H1 (cell line): ENCODE data around the gene CCR2. TPM values are rescaled to one million over a fixed set of nuclear protein-coding genes. Genes with fewer than 3 reads are reported as not detected.

Experiments used
- CTCF ChIA-PET: fragments of 300-600 bp; sonication (Branson Sonifier 250); formaldehyde crosslinking; loops from one replicate; lab custom pipeline; 2021; ENCODE audit not compliant: partially characterized antibody; lab: Charles Lee
- POLR2A ChIA-PET: fragments of 300-600 bp; sonication (Branson Sonifier 250); formaldehyde crosslinking; loops from one replicate; lab custom pipeline; 2021; ENCODE audit warnings: inconsistent platforms; ENCODE audit not compliant: partially characterized antibody; lab: Charles Lee
- DNase-seq, 2 experiments: peaks; one replicate each; pipeline versions ENCODE4 v3.0.0 to v3.0.0-alpha.2; 2010 to 2022; ENCODE audit warnings: low spot score in 2 of 2, low read depth in 1 of 2, mixed read lengths in 1 of 2
- FAIRE-seq: peaks from 2 replicates; lab custom pipeline; 2011; peaks lifted over from hg19 to GRCh38; lab: Jason Lieb, UNC
- H2AFZ ChIP-seq: 2 replicates; pipeline ENCODE4 v1.8.1; 2012; ENCODE audit warnings: low read length, inconsistent platforms
- H2AK5ac ChIP-seq: 2 replicates; pipeline ENCODE4 v1.6.1; 2013; ENCODE audit warnings: low read depth, low read length
- H2BK120ac ChIP-seq: replicated peaks from 2 replicates; pipeline ENCODE3; 2013; ENCODE audit warnings: low read depth, low read length, inconsistent platforms
- H2BK12ac ChIP-seq: 2 replicates; pipeline ENCODE4 v1.6.1; 2013; ENCODE audit warnings: low read depth, low read length
- H2BK15ac ChIP-seq: 2 replicates; pipeline ENCODE4 v1.6.1; 2013; ENCODE audit warnings: low read length
- H2BK20ac ChIP-seq: 2 replicates; pipeline ENCODE4 v1.6.1; 2013; ENCODE audit warnings: low read length
- H2BK5ac ChIP-seq: 2 replicates; pipeline ENCODE4 v1.6.1; 2013; ENCODE audit warnings: low read depth, low read length
- H3K14ac ChIP-seq: 2 replicates; pipeline ENCODE4 v1.6.1; 2013; ENCODE audit warnings: inconsistent platforms; ENCODE audit not compliant: insufficient read length
- H3K18ac ChIP-seq: 2 replicates; pipeline ENCODE4 v1.6.1; 2013; ENCODE audit warnings: low read length; ENCODE audit errors: extremely low read depth
- H3K23ac ChIP-seq: 2 replicates; pipeline ENCODE4 v1.6.1; 2013; ENCODE audit warnings: inconsistent platforms; ENCODE audit not compliant: insufficient read length
- H3K23me2 ChIP-seq: 2 replicates; pipeline ENCODE4 v1.6.1; 2013; ENCODE audit warnings: low read depth, low read length
- H3K27ac ChIP-seq: 2 replicates; pipeline ENCODE4 v1.6.1; 2011; ENCODE audit warnings: low read depth, low read length, inconsistent platforms
- H3K27me3 ChIP-seq, 4 experiments: replicated peaks in 1 of 4; 1 replicate in 1 of 4; 2 replicates in 3 of 4; pipeline versions ENCODE4 v1.6.1 to v1.8.1; 2011 to 2013; ENCODE audit warnings: low read length in 3 of 4, mild to moderate bottlenecking in 3 of 4, inconsistent platforms in 2 of 4, mixed read lengths in 2 of 4, moderate library complexity in 1 of 4; ENCODE audit not compliant: control insufficient read depth in 3 of 4, insufficient read depth in 3 of 4; ENCODE audit errors: extremely low read depth in 1 of 4
- H3K36me3 ChIP-seq, 4 experiments: 2 replicates each; pipeline versions ENCODE4 v1.6.1 to v1.8.1; 2011 to 2013; ENCODE audit warnings: mild to moderate bottlenecking in 4 of 4, low read length in 3 of 4, moderate library complexity in 2 of 4, control low read depth in 1 of 4, inconsistent platforms in 1 of 4; ENCODE audit not compliant: insufficient read depth in 4 of 4, control insufficient read depth in 2 of 4
- H3K4ac ChIP-seq: replicated peaks from 2 replicates; pipeline ENCODE3; 2013; ENCODE audit warnings: low read length, low read depth, mixed read lengths, inconsistent platforms; ENCODE audit not compliant: insufficient read length
- H3K4me1 ChIP-seq, 4 experiments: replicated peaks in 1 of 4; 1 replicate in 1 of 4; 2 replicates in 3 of 4; pipeline versions ENCODE4 v1.6.1 to v1.8.1; 2011 to 2013; ENCODE audit warnings: low read length in 3 of 4, inconsistent platforms in 2 of 4, mixed read lengths in 1 of 4; ENCODE audit not compliant: insufficient read depth in 4 of 4, control insufficient read depth in 3 of 4
- H3K4me2 ChIP-seq, 2 experiments: 2 replicates each; pipeline versions ENCODE4 v1.6.1 to v1.8.1; 2011 to 2013; ENCODE audit warnings: low read depth in 2 of 2, low read length in 2 of 2, control low read depth in 1 of 2, inconsistent platforms in 1 of 2, mild to moderate bottlenecking in 1 of 2; ENCODE audit not compliant: insufficient read depth in 1 of 2
- H3K4me3 ChIP-seq, 4 experiments: fragments of 200-600, 300-600 bp in 1 of 4; sonication (generic), shearing (Covaris generic), sonication (Bioruptor Twin) in 1 of 4; 2 replicates each; pipeline versions ENCODE4 v1.5.1 to v1.8.1; 2011 to 2016; ENCODE audit warnings: low read length in 4 of 4, low read depth in 3 of 4, control low read depth in 2 of 4, inconsistent platforms in 2 of 4, mild to moderate bottlenecking in 2 of 4, mixed read lengths in 1 of 4, moderate library complexity in 1 of 4; ENCODE audit not compliant: insufficient read depth in 2 of 4; ENCODE audit errors: extremely low read depth in 1 of 4
- H3K56ac ChIP-seq: replicated peaks from 2 replicates; pipeline ENCODE3; 2013; ENCODE audit warnings: low read depth, mild to moderate bottlenecking, mixed read lengths, low read length, inconsistent platforms; ENCODE audit not compliant: insufficient read length
- H3K79me1 ChIP-seq: 2 replicates; pipeline ENCODE4 v1.6.1; 2013; ENCODE audit warnings: low read depth, low read length, control low read depth
- H3K79me2 ChIP-seq, 2 experiments: 2 replicates each; pipeline versions ENCODE4 v1.6.1 to v1.8.1; 2012 to 2013; ENCODE audit warnings: low read length in 2 of 2, mild to moderate bottlenecking in 2 of 2, inconsistent platforms in 1 of 2; ENCODE audit not compliant: insufficient read depth in 2 of 2, control insufficient read depth in 1 of 2
- H3K9ac ChIP-seq, 4 experiments: replicated peaks in 1 of 4; 1 replicate in 1 of 4; 2 replicates in 3 of 4; pipeline versions ENCODE4 v1.6.1 to v1.8.1; 2011 to 2013; ENCODE audit warnings: low read depth in 3 of 4, low read length in 3 of 4, control low read depth in 2 of 4, mild to moderate bottlenecking in 2 of 4, moderate library complexity in 2 of 4, inconsistent platforms in 1 of 4; ENCODE audit errors: extremely low read depth in 1 of 4
- H3K9me3 ChIP-seq, 2 experiments: 2 replicates each; pipeline versions ENCODE4 v1.6.1 to v1.8.1; 2012 to 2013; ENCODE audit warnings: mild to moderate bottlenecking in 2 of 2, moderate library complexity in 2 of 2, control low read depth in 1 of 2, inconsistent platforms in 1 of 2, low read depth in 1 of 2, low read length in 1 of 2, mixed read lengths in 1 of 2; ENCODE audit not compliant: insufficient read depth in 2 of 2
- H4K20me1 ChIP-seq, 2 experiments: replicated peaks in 1 of 2; 2 replicates each; pipeline versions ENCODE3 to v1.8.1; 2011 to 2013; ENCODE audit warnings: inconsistent platforms in 2 of 2, low read length in 2 of 2, mild to moderate bottlenecking in 1 of 2; ENCODE audit not compliant: insufficient read depth in 2 of 2, control insufficient read depth in 1 of 2
- H4K5ac ChIP-seq: 2 replicates; pipeline ENCODE4 v1.6.1; 2013; ENCODE audit warnings: low read length, low read depth, mixed read lengths, inconsistent platforms; ENCODE audit not compliant: insufficient read length
- H4K8ac ChIP-seq: 2 replicates; pipeline ENCODE4 v1.8.0; 2013; ENCODE audit warnings: mild to moderate bottlenecking, moderate library complexity, low read length, inconsistent platforms; ENCODE audit not compliant: insufficient read depth; ENCODE audit errors: extremely low read depth
- H4K91ac ChIP-seq: replicated peaks from 2 replicates; pipeline ENCODE3; 2013; ENCODE audit warnings: low read length, mixed read lengths, inconsistent platforms; ENCODE audit not compliant: insufficient read length
- ASH2L ChIP-seq: fragments of 200-600, 300-600 bp; sonication (generic); IDR thresholded peaks from one replicate; pipeline ENCODE4 v1.7.1; 2017; ENCODE audit warnings: low read length
- CTCF ChIP-seq, 3 experiments: IDR thresholded peaks; 1 replicate in 2 of 3; 2 replicates in 1 of 3; pipeline versions ENCODE4 v1.5.1 to v1.6.1; 2011; ENCODE audit warnings: low read length in 3 of 3, mild to moderate bottlenecking in 3 of 3, inconsistent platforms in 2 of 3, low read depth in 1 of 3, moderate library complexity in 1 of 3; ENCODE audit not compliant: insufficient read depth in 1 of 3; ENCODE audit errors: control extremely low read depth in 1 of 3
- GTF2F1 ChIP-seq: IDR thresholded peaks from 2 replicates; pipeline ENCODE4 v1.6.1; 2012; ENCODE audit warnings: low read depth, low read length, improper control_type of control experiment, borderline replicate concordance
- KDM1A ChIP-seq: fragments of 200-600, 300-600 bp; sonication (generic); IDR thresholded peaks from 2 replicates; pipeline ENCODE4 v1.7.1; 2016; ENCODE audit warnings: mild to moderate bottlenecking, low read length, borderline replicate concordance
- WGBS, 2 experiments: shearing (Covaris generic) in 1 of 2; methylation state at CpG; one replicate each; pipeline versions ENCODE4 v1.1.6 to v1.1.7; 2013 to 2015; ENCODE audit warnings: low lambda C conversion rate in 2 of 2, mixed read lengths in 2 of 2, inconsistent platforms in 1 of 2, low coverage in 1 of 2, missing lambda C conversion rate in 1 of 2; ENCODE audit not compliant: insufficient replicate concordance in 2 of 2, insufficient coverage in 1 of 2, insufficient read length in 1 of 2; ENCODE audit errors: extremely low coverage in 1 of 2, missing lambda C conversion rate in 1 of 2; 5-methylcytosine and 5-hydroxymethylcytosine counted together
- polyA plus RNA-seq, 7 experiments: library from polyadenylated mRNA; depleted of rRNA in 3 of 7; stranded (reverse) in 5 of 7; unstranded in 2 of 7; fragments of >200 nt in 5 of 7; fragments of 200-250 nt in 2 of 7; gene quantifications; 1 replicate in 5 of 7; 2 replicates in 1 of 7; 4 replicates in 1 of 7; pipeline versions ENCODE4 v1.2.1 to v1.2.3, GENCODE V29; 2011 to 2013; ENCODE audit warnings: missing spikeins in 2 of 7, mixed read lengths in 2 of 7
- total RNA-seq: library from RNA; stranded (reverse); fragmentation: NEBNext Ultra II Directional; extraction: Animal tissue kit (Norgen Biotek cat#: 25700); gene quantifications from 2 replicates; pipeline ENCODE4 v1.2.1, GENCODE V29; 2021

The CCR2 gene
- total and polyA plus RNA-seq, 2 of the 8 experiments (the other 6 are each of a cell fraction or from before 2014, with no cell fraction given) = not detected

DNA sequence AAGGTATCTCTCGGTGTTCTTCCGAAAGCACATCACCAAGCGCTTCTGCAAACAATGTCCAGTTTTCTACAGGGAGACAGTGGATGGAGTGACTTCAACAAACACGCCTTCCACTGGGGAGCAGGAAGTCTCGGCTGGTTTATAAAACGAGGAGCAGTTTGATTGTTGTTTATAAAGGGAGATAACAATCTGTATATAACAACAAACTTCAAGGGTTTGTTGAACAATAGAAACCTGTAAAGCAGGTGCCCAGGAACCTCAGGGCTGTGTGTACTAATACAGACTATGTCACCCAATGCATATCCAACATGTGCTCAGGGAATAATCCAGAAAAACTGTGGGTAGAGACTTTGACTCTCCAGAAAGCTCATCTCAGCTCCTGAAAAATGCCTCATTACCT lies 4.6 kb downstream of the CCR2 start:
- H3K4me2 ChIP-seq = no peak overlapping the region
- no peak overlapping the region for H4K91ac ChIP-seq
- ChIA-PET CTCF (interaction anchor here (2.9 kb wide), 1 partner anchor 11 kb away, joined by 23 read pairs; the partner anchor contains the start of gene CCR5), POLR2A (no interaction called here)
- H3K4me3 ChIP-seq = no peak overlapping the region
- no peak overlapping the region for H4K8ac ChIP-seq
- H2BK5ac ChIP-seq = no peak overlapping the region
- no peak overlapping the region for H3K14ac ChIP-seq
- no peak overlapping the region for H2BK15ac ChIP-seq
- 92% methylated on average over 6 of the region's 6 CpGs; no CpG with 5 or more reads in 1 of the 2 experiments for WGBS, 2 experiments
- no peak overlapping the region for H3K23ac ChIP-seq
- H3K23me2 ChIP-seq = no peaks in the 10 kb centered on the region
- no peak overlapping the region for H3K27ac ChIP-seq
- no peak overlapping the region for H3K4ac ChIP-seq
- H2BK20ac ChIP-seq = no peak overlapping the region
- no peak overlapping the region for H2AFZ ChIP-seq
- no peaks in the 10 kb centered on the region for H3K27me3 ChIP-seq
- H3K56ac ChIP-seq = no peak overlapping the region
- H2BK12ac ChIP-seq = no peak overlapping the region
- no peaks in the 10 kb centered on the region for H3K79me2 ChIP-seq
- FAIRE-seq (no peak), DNase-seq (no peak)
- no peaks in the 10 kb centered on the region for H3K4me1 ChIP-seq
- no peak for TF ChIP-seq CTCF (IDR thresholded peaks at IDR 0.05; ENCODE audit: control extremely low read depth in 1 of 3, insufficient read depth in 1 of 3, low read depth in 1 of 3, low read length in 3 of 3)
- no peak for TF ChIP-seq ASH2L
- no peak for TF ChIP-seq KDM1A
- no peak for TF ChIP-seq GTF2F1
- H4K5ac ChIP-seq = no peak overlapping the region
- H3K9me3 ChIP-seq = no peaks in the 10 kb centered on the region
- H3K18ac ChIP-seq = no peak overlapping the region
- H4K20me1 ChIP-seq = no peaks in the 10 kb centered on the region
- no peaks in the 10 kb centered on the region for H3K36me3 ChIP-seq
- H2AK5ac ChIP-seq = no peak overlapping the region
- H3K9ac ChIP-seq = no peak overlapping the region
- H3K79me1 ChIP-seq = no peaks in the 10 kb centered on the region
- no peak overlapping the region for H2BK120ac ChIP-seq
